Smooth muscle cell (in vitro differentiated cells): ENCODE measurements around the gene FSIP1. TPM values are rescaled to one million over a fixed set of nuclear protein-coding genes. Genes with fewer than 3 reads are reported as not detected.

Experiments used
- DNase-seq: peaks from one replicate; lab custom pipeline; 2025; ENCODE audit not compliant: unreplicated experiment; lab: John Stamatoyannopoulos, UW
- H2AFZ ChIP-seq: fragments of 200-600 bp; sonication (generic); 2 replicates; pipeline ENCODE4 v1.6.0; 2016; ENCODE audit warnings: antibody characterized with exemption, low read depth, mild to moderate bottlenecking
- H3F3A ChIP-seq: fragments of 200-600 bp; sonication (generic); 2 replicates; pipeline ENCODE4 v1.6.0; 2017; ENCODE audit warnings: antibody characterized with exemption, low read depth
- H3K27ac ChIP-seq: fragments of 200-600 bp; sonication (generic); 2 replicates; pipeline ENCODE4 v1.5.1; 2016; ENCODE audit warnings: low read depth, mild to moderate bottlenecking
- H3K27me3 ChIP-seq: fragments of 200-600 bp; sonication (generic); 2 replicates; pipeline ENCODE4 v1.6.1; 2016; ENCODE audit warnings: low read depth, mild to moderate bottlenecking
- H3K36me3 ChIP-seq: fragments of 200-600 bp; sonication (generic); 2 replicates; pipeline ENCODE4 v1.5.1; 2016; ENCODE audit warnings: low read depth
- H3K4me1 ChIP-seq: fragments of 200-600 bp; sonication (generic); 2 replicates; pipeline ENCODE4 v1.5.1; 2016; ENCODE audit warnings: low read depth
- H3K4me2 ChIP-seq: fragments of 200-600 bp; sonication (generic); 2 replicates; pipeline ENCODE4 v1.6.0; 2016; ENCODE audit warnings: mild to moderate bottlenecking
- H3K4me3 ChIP-seq: fragments of 200-600 bp; sonication (generic); 2 replicates; pipeline ENCODE4 v1.5.1; 2016; ENCODE audit warnings: mild to moderate bottlenecking
- H3K79me2 ChIP-seq: fragments of 200-600 bp; sonication (generic); 2 replicates; pipeline ENCODE4 v1.6.0; 2016; ENCODE audit warnings: low read depth, mild to moderate bottlenecking
- H3K9ac ChIP-seq: fragments of 200-600 bp; sonication (generic); 2 replicates; pipeline ENCODE4 v1.6.0; 2016; ENCODE audit warnings: low read depth
- H3K9me3 ChIP-seq: fragments of 200-600 bp; sonication (generic); replicated peaks from 2 replicates; pipeline ENCODE4 v1.5.1; 2016; ENCODE audit warnings: low read depth
- H4K20me1 ChIP-seq: fragments of 200-600 bp; sonication (generic); 2 replicates; pipeline ENCODE4 v1.6.0; 2016; ENCODE audit warnings: low read depth
- CTCF ChIP-seq: fragments of 200-600 bp; sonication (generic); IDR thresholded peaks from 2 replicates; pipeline ENCODE4 v1.5.1; 2017; ENCODE audit warnings: borderline replicate concordance, mild to moderate bottlenecking, antibody characterized with exemption; ENCODE audit not compliant: insufficient read depth, poor library complexity, severe bottlenecking
- WGBS: methylation state at CpG from one replicate; pipeline ENCODE4 v1.1.7; 2016; ENCODE audit warnings: low lambda C conversion rate; 5-methylcytosine and 5-hydroxymethylcytosine counted together
- polyA plus RNA-seq: library from polyadenylated mRNA; unstranded; fragments of >200 nt; fragmentation: Nextera tagmentation; extraction: Ambion mirVana; gene quantifications from 2 replicates; pipeline ENCODE4 v1.2.1, GENCODE V29; 2016
- total RNA-seq: library from RNA; depleted of rRNA; stranded (reverse); fragments of >200 nt; gene quantifications from 2 replicates; pipeline ENCODE4 v1.2.3, GENCODE V29; 2014

The FSIP1 gene
- total and polyA plus RNA-seq, 2 experiments from 2014 or later = 0.13 to 0.43 TPM

- H3K9ac ChIP-seq = no peak overlapping the region
- H2AFZ ChIP-seq = no peak overlapping the region
- no peaks in the 10 kb centered on the region for H3K4me1 ChIP-seq
- H4K20me1 ChIP-seq = no peaks in the 10 kb centered on the region
- H3K36me3 ChIP-seq = no peaks in the 10 kb centered on the region
- H3K79me2 ChIP-seq = no peaks in the 10 kb centered on the region
- H3K27me3 ChIP-seq = no peaks in the 10 kb centered on the region
- H3K9me3 ChIP-seq = no peaks in the 10 kb centered on the region
- 95% methylated on average over 2 of the region's 2 CpGs for WGBS
- no peak overlapping the region for H3K27ac ChIP-seq
- H3K4me2 ChIP-seq = no peak overlapping the region
- no peaks in the 10 kb centered on the region for H3F3A ChIP-seq
- no peak overlapping the region for H3K4me3 ChIP-seq
- no peak for DNase-seq
- TF ChIP-seq CTCF = no peak
Observed at GRCh38 chr15:39826975-39827374, 44.3 kb upstream of the FSIP1 start.

- Histone ChIP-seq H3K79me2 (no peaks in the 10 kb centered on the region), H3K9ac (no peak overlapping the region), H3K27ac (no peak overlapping the region), H2AFZ (no peak overlapping the region), H3K4me3 (no peak overlapping the region), H3K9me3 (no peaks in the 10 kb centered on the region), H3K4me1 (peaks cover 2% of the 10 kb centered on the region), H3K4me2 (no peak overlapping the region), H3K27me3 (no peaks in the 10 kb centered on the region), H4K20me1 (peaks cover 8% of the 10 kb centered on the region), H3F3A (no peaks in the 10 kb centered on the region), H3K36me3 (no peaks in the 10 kb centered on the region)
- no peak for DNase-seq
- 87% methylated on average over 2 of the region's 2 CpGs for WGBS
- TF ChIP-seq CTCF = no peak
Observed at GRCh38 chr15:39823634-39824033, 41.0 kb upstream of the FSIP1 start.

GRCh38 chr15:39820050-39820602, 37.5 kb upstream of the FSIP1 start:
- no peaks in the 10 kb centered on the region for H3K79me2 ChIP-seq
- H3K27ac ChIP-seq = no peak overlapping the region

More at GRCh38 chr15:39820050-39820602, 37.5 kb upstream of the FSIP1 start:
- Histone ChIP-seq H3K4me1 (peaks cover 3% of the 10 kb centered on the region), H3K9ac (no peak overlapping the region), H3K27me3 (no peaks in the 10 kb centered on the region), H2AFZ (no peak overlapping the region), H3F3A (no peaks in the 10 kb centered on the region), H3K4me3 (no peak overlapping the region), H4K20me1 (peaks cover 19% of the 10 kb centered on the region), H3K9me3 (no peaks in the 10 kb centered on the region), H3K4me2 (no peak overlapping the region), H3K36me3 (no peaks in the 10 kb centered on the region)
- TF ChIP-seq CTCF = no peak
- WGBS = 73% methylated on average over 3 of the region's 3 CpGs
- DNase-seq = no peak
